HepG2 (cell line): Measurements from ENCODE around the gene ADAM15. TPM values are rescaled to one million over a fixed set of nuclear protein-coding genes. Genes with fewer than 3 reads are reported as not detected.

ENCODE experiments used
- ATAC-seq: fragments of 200-7000 bp; cut with Tn5 transposase; 3 replicates; pipeline ENCODE4 v1.9.1; 2020; ENCODE audit warnings: mild to moderate bottlenecking, moderate library complexity
- BruUV-seq: library from RNA; stranded (reverse); fragments of 400-500 nt; replicated peaks from 2 replicates; lab custom pipeline; 2021; lab: Mats Ljungman, UMichigan
- CTCF ChIA-PET: fragments of 300-600 bp; formaldehyde crosslinking; extraction: SDS; loops from one replicate; lab custom pipeline; 2021; ENCODE audit warnings: low total read pairs, inconsistent platforms, low intra/inter-chr PET ratio; lab: Yijun Ruan, JAX
- POLR2A ChIA-PET: fragments of 350-600 bp; sonication (Branson Sonifier 250); formaldehyde crosslinking; loops from one replicate; lab custom pipeline; 2020; ENCODE audit warnings: antibody characterized with exemption, inconsistent platforms; lab: Yijun Ruan, JAX
- DNase-seq: peaks from one replicate; pipeline ENCODE4 v3.0.0-alpha.2; 2015; ENCODE audit warnings: low spot score
- FAIRE-seq: peaks from 3 replicates; lab custom pipeline; 2011; peaks lifted over from hg19 to GRCh38; lab: Jason Lieb, UNC
- H2AFZ ChIP-seq: one replicate; pipeline ENCODE4 v1.6.1; 2011; ENCODE audit warnings: low read length, inconsistent platforms
- H3K27ac ChIP-seq: fragments of 300-600 bp; 3 replicates; pipeline ENCODE4 v1.8.0; 2011; ENCODE audit warnings: mixed run types, mild to moderate bottlenecking, mixed read lengths, low read length, inconsistent platforms; ENCODE audit not compliant: insufficient read depth; ENCODE audit errors: extremely low read length
- H3K27me3 ChIP-seq, 2 experiments: fragments of 200-600 bp in 1 of 2; 2 replicates in 1 of 2; 3 replicates in 1 of 2; pipeline versions ENCODE4 v1.6.0 to v1.8.0; 2011; ENCODE audit warnings: low read length in 2 of 2, mild to moderate bottlenecking in 2 of 2, moderate library complexity in 2 of 2, inconsistent platforms in 1 of 2; ENCODE audit not compliant: insufficient read depth in 2 of 2, control insufficient read depth in 1 of 2
- H3K36me3 ChIP-seq, 2 experiments: fragments of 200-600 bp in 1 of 2; replicated peaks in 1 of 2; 2 replicates in 1 of 2; 3 replicates in 1 of 2; pipeline versions ENCODE4 v1.5.1 to v1.8.0; 2011; ENCODE audit warnings: low read length in 2 of 2, inconsistent platforms in 1 of 2; ENCODE audit not compliant: insufficient read depth in 2 of 2, control insufficient read depth in 1 of 2
- H3K4me1 ChIP-seq: 2 replicates; pipeline ENCODE4 v1.5.1; 2012; ENCODE audit warnings: low read length, inconsistent platforms; ENCODE audit not compliant: insufficient read depth
- H3K4me2 ChIP-seq: 2 replicates; pipeline ENCODE4 v1.6.0; 2011; ENCODE audit warnings: low read depth, low read length, inconsistent platforms
- H3K4me3 ChIP-seq, 3 experiments: fragments of 200-600 bp in 1 of 3; sonication (generic), shearing (Covaris generic) in 1 of 3; replicated peaks in 1 of 3; 2 replicates each; pipeline ENCODE4 v1.5.1; 2011 to 2016; ENCODE audit warnings: low read length in 3 of 3, inconsistent platforms in 2 of 3, low read depth in 2 of 3, mild to moderate bottlenecking in 2 of 3, control low read depth in 1 of 3, mixed read lengths in 1 of 3; ENCODE audit not compliant: insufficient read depth in 1 of 3
- H3K79me2 ChIP-seq: one replicate; pipeline ENCODE4 v1.6.1; 2011; ENCODE audit warnings: low read length, inconsistent platforms; ENCODE audit not compliant: insufficient read depth
- H3K9ac ChIP-seq: 2 replicates; pipeline ENCODE4 v1.6.0; 2011; ENCODE audit warnings: mild to moderate bottlenecking, low read depth, low read length, inconsistent platforms; ENCODE audit not compliant: insufficient read depth
- H3K9me3 ChIP-seq: 2 replicates; pipeline ENCODE4 v1.5.1; 2012; ENCODE audit warnings: mild to moderate bottlenecking, low read length
- H4K20me1 ChIP-seq: 2 replicates; pipeline ENCODE4 v1.6.0; 2011; ENCODE audit warnings: inconsistent platforms, mild to moderate bottlenecking, low read length, moderate library complexity; ENCODE audit not compliant: insufficient read depth
- AGO1 ChIP-seq: fragments of 200-400 bp; formaldehyde crosslinking; IDR thresholded peaks from 2 replicates; pipeline ENCODE4 v1.6.1; 2017; ENCODE audit warnings: mild to moderate bottlenecking, low read depth, low read length, moderate library complexity; ENCODE audit not compliant: poor library complexity, severe bottlenecking
- FOXA1 ChIP-seq, 2 experiments: fragments of 450-650 bp in 1 of 2; sonication (generic) in 1 of 2; formaldehyde crosslinking in 1 of 2; IDR thresholded peaks; 2 replicates each; pipeline versions ENCODE4 v1.4.0 to v1.6.1; 2016 to 2020; ENCODE audit warnings: missing genetic modification reagents in 1 of 2
- MTF1 ChIP-seq: sonication (generic); formaldehyde crosslinking; IDR thresholded peaks from 2 replicates; pipeline ENCODE4 v1.5.0; 2020; ENCODE audit warnings: missing genetic modification reagents
- MXD4 ChIP-seq: IDR thresholded peaks from 2 replicates; pipeline ENCODE4 v1.6.1; 2016; ENCODE audit warnings: mild to moderate bottlenecking, missing biosample characterization, missing genetic modification reagents
- NR2F6 ChIP-seq, 2 experiments: IDR thresholded peaks; 2 replicates each; pipeline ENCODE4 v1.6.1; 2016; ENCODE audit warnings: antibody characterized with exemption in 1 of 2, mild to moderate bottlenecking in 1 of 2
- PCBP2 ChIP-seq: fragments of 200-400 bp; formaldehyde crosslinking; optimal IDR thresholded peaks from 2 replicates; pipeline ENCODE3; 2018; ENCODE audit warnings: low read length, low read depth; ENCODE audit not compliant: poor library complexity, severe bottlenecking
- POLR2AphosphoS5 ChIP-seq: IDR thresholded peaks from 2 replicates; pipeline ENCODE4 v1.6.1; 2012; ENCODE audit warnings: low read depth, low read length
- SNAI1 ChIP-seq: sonication (generic); formaldehyde crosslinking; IDR thresholded peaks from 2 replicates; pipeline ENCODE4 v1.5.0; 2020; ENCODE audit warnings: mild to moderate bottlenecking, missing genetic modification reagents, borderline replicate concordance
- SYNCRIP ChIP-seq: fragments of 200-400 bp; formaldehyde crosslinking; IDR thresholded peaks from 2 replicates; pipeline ENCODE4 v1.6.1; 2018; ENCODE audit warnings: mild to moderate bottlenecking, low read depth, low read length; ENCODE audit not compliant: insufficient read depth
- ZNF232 ChIP-seq: sonication (generic); formaldehyde crosslinking; IDR thresholded peaks from 2 replicates; pipeline ENCODE4 v1.4.0; 2020; ENCODE audit warnings: missing genetic modification reagents, borderline replicate concordance
- ZNF281 ChIP-seq: sonication (generic); formaldehyde crosslinking; IDR thresholded peaks from 2 replicates; pipeline ENCODE4 v1.4.0; 2020; ENCODE audit warnings: missing genetic modification reagents, borderline replicate concordance
- ZNF367 ChIP-seq: sonication (generic); formaldehyde crosslinking; IDR thresholded peaks from 2 replicates; pipeline ENCODE4 v1.4.0; 2020; ENCODE audit warnings: missing genetic modification reagents, borderline replicate concordance
- ZNF776 ChIP-seq: sonication (generic); formaldehyde crosslinking; IDR thresholded peaks from 2 replicates; pipeline ENCODE4 v1.4.0; 2020; ENCODE audit warnings: mild to moderate bottlenecking, missing genetic modification reagents
- WGBS: methylation state at CpG from one replicate; pipeline ENCODE4 v1.1.6; 2017; ENCODE audit warnings: low lambda C conversion rate; 5-methylcytosine and 5-hydroxymethylcytosine counted together
- in situ Hi-C: cut with HindIII; loops from 2 replicates; pipeline ENCODE4 v1.10.0; 2017; ENCODE audit warnings: low pct_unique_long_range_greater_than_20kb; ENCODE audit not compliant: extremely low pct_ligation_motif_present
- intact Hi-C: fragments of 100-400 bp; cut with micrococcal nuclease; formaldehyde crosslinking; loops from one replicate; pipeline ENCODE4 v1.10.0; 2022; ENCODE audit not compliant: unreplicated experiment
- polyA plus RNA-seq, 8 experiments: library from polyadenylated mRNA; depleted of rRNA in 3 of 8; stranded (reverse) in 7 of 8; unstranded in 1 of 8; fragments of >200 nt; fragmentation: Illumina TruSeq in 4 of 8; extraction: Trizol in 4 of 8; gene quantifications; 2 replicates each; pipeline versions ENCODE4 v1.2.1 to v1.2.3, GENCODE V29; 2011 to 2016; ENCODE audit warnings: low read depth in 4 of 8, missing spikeins in 1 of 8, mixed read lengths in 1 of 8; ENCODE audit not compliant: insufficient read depth in 1 of 8
- total RNA-seq, 5 experiments: library from RNA; depleted of rRNA; stranded (reverse); fragments of >200 nt; fragmentation: Illumina TruSeq; extraction: Trizol; gene quantifications; 2 replicates each; pipeline ENCODE4 v1.2.3, GENCODE V29; 2016; ENCODE audit warnings: low read depth in 1 of 5
- TF ChIP-seq, protein P1 (sequence below): sonication (generic); formaldehyde crosslinking; IDR thresholded peaks from 2 replicates; pipeline ENCODE4 v1.8.1; 2023; ENCODE audit warnings: mild to moderate bottlenecking, missing genetic modification reagents
- TF ChIP-seq, protein P2 (sequence below): IDR thresholded peaks from 2 replicates; pipeline ENCODE4 v1.6.1; 2012; ENCODE audit warnings: low read depth, low read length, improper control_type of control experiment

The ADAM15 gene
- total and polyA plus RNA-seq, 2 of the 13 experiments (the other 11 are each of a cell fraction or from before 2014, with no cell fraction given) = 17.9 to 25.6 TPM

- intact Hi-C loops (loop anchor here (5.0 kb wide), 1 partner anchor 36 kb away; the partner anchor contains the start of gene EFNA1), in situ Hi-C loops (loop anchor here (5.0 kb wide), 2 partner anchors 36 to 76 kb away; partner anchors contain the start of gene EFNA1)
- ChIA-PET CTCF (interaction anchor here (4.7 to 6.6 kb wide), 2 partner anchors 44 to 76 kb away, joined by 18 to 165 read pairs; partner anchors contain the start of gene SLC50A1), POLR2A (interaction anchor here (0.6 to 2.2 kb wide), 15 partner anchors 9 to 121 kb away, joined by 3 to 75 read pairs (median 4); partner anchors contain the start of genes ADAM15, EFNA1, KRTCAP2 and SHC1)
- DNase-seq = peak; percentile 78
- Histone ChIP-seq H3K4me3 (peak overlapping the region in 2 of 3 experiments; percentile 9 to 54; a peak in 2 of 6 replicates), H3K79me2 (no peaks in the 10 kb centered on the region), H3K9ac (peak overlapping the region; percentile 30; the same call in 1 of the 2 replicates), H4K20me1 (no peaks in the 10 kb centered on the region), H2AFZ (no peak overlapping the region), H3K4me2 (peak overlapping the region; percentile 75), H3K36me3 (no peaks in the 10 kb centered on the region), H3K27me3 (peaks cover 0 to 2% of the 10 kb centered on the region in 2 experiments; a peak in 1 of 5 replicates), H3K9me3 (no peaks in the 10 kb centered on the region), H3K27ac (peak overlapping the region; percentile 52), H3K4me1 (peaks cover 77% of the 10 kb centered on the region)
- WGBS = 13% methylated on average over 23 of the region's 29 CpGs
- FAIRE-seq = peak; percentile 68
- BruUV-seq = no TSS peak
- peak; percentile 79 for ATAC-seq
- TF ChIP-seq, protein P1, sequence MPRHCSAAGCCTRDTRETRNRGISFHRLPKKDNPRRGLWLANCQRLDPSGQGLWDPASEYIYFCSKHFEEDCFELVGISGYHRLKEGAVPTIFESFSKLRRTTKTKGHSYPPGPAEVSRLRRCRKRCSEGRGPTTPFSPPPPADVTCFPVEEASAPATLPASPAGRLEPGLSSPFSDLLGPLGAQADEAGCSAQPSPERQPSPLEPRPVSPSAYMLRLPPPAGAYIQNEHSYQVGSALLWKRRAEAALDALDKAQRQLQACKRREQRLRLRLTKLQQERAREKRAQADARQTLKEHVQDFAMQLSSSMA (CRISPR knock-in tag) = no peak
- TF ChIP-seq, protein P2, sequence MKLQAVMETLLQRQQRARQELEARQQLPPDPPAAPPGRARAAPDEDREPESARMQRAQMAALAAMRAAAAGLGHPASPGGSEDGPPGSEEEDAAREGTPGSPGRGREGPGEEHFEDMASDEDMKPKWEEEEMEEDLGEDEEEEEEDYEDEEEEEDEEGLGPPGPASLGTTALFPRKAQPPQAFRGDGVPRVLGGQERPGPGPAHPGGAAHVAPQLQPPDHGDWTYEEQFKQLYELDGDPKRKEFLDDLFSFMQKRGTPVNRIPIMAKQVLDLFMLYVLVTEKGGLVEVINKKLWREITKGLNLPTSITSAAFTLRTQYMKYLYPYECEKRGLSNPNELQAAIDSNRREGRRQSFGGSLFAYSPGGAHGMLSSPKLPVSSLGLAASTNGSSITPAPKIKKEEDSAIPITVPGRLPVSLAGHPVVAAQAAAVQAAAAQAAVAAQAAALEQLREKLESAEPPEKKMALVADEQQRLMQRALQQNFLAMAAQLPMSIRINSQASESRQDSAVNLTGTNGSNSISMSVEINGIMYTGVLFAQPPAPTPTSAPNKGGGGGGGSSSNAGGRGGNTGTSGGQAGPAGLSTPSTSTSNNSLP = no peak
- no peak for TF ChIP-seq ZNF776 (CRISPR knock-in tag)
- TF ChIP-seq ZNF281 (CRISPR knock-in tag) = peak; percentile 56; the same call in 1 of the 2 replicates
- TF ChIP-seq AGO1 = no peak
- no peak for TF ChIP-seq POLR2AphosphoS5
- TF ChIP-seq FOXA1 (IDR thresholded peaks at IDR 0.05) = no peak
- TF ChIP-seq FOXA1 (CRISPR knock-in tag; IDR thresholded peaks at IDR 0.05) = peak; percentile 78
- TF ChIP-seq SYNCRIP = no peak
- TF ChIP-seq MTF1 (CRISPR knock-in tag) = no peak
- TF ChIP-seq ZNF232 = no peak
- peak; percentile 98 for TF ChIP-seq MXD4 (CRISPR knock-in tag)
- peak; percentile 88 for TF ChIP-seq NR2F6 (IDR thresholded peaks at IDR 0.05)
- peak; percentile 93 for TF ChIP-seq NR2F6 (CRISPR knock-in tag; IDR thresholded peaks at IDR 0.05)
- no peak for TF ChIP-seq SNAI1 (CRISPR knock-in tag)
- TF ChIP-seq ZNF367 (CRISPR knock-in tag) = no peak
- TF ChIP-seq PCBP2 = no peak
These were observed 40.2 kb downstream of the ADAM15 start for GRCh38 chr1:155091071-155092051.
